ENCODE data around the gene MED16.
"Not testable (repeated sequence)": the region's sequence is repeated elsewhere in the genome, so short reads cannot be mapped to it uniquely, and the experiment has no call there.

MED16 gene

GRCh38 chr19:850221-850978 lies 42.6 kb downstream of the MED16 start:
- DNase-seq, result peak; percentile 79

DNA sequence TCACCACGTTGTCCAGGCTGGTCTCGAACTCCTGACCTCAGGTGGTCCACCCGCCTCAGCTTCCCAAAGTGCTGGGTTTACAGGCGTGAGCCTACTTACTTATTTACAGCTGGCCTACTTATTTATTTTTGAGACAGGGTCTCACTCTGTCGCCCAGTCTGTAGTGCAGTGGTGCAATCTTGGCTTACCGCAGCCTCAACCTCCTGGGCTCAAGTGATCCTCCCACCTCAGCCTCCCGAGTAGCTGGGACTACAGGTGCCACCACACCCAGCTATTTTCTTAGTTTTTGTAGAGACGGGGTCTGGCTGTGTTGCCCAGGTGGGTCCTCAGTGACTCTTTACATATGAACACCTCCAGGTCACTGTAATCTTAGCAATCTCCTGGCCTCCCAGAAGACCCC lies 43.8 kb downstream of the MED16 start:
- DNase-seq, result not testable (repeated sequence)

GRCh38 chr19:848386-848921 lies 44.5 kb downstream of the MED16 start:
- no peak for DNase-seq

DNA sequence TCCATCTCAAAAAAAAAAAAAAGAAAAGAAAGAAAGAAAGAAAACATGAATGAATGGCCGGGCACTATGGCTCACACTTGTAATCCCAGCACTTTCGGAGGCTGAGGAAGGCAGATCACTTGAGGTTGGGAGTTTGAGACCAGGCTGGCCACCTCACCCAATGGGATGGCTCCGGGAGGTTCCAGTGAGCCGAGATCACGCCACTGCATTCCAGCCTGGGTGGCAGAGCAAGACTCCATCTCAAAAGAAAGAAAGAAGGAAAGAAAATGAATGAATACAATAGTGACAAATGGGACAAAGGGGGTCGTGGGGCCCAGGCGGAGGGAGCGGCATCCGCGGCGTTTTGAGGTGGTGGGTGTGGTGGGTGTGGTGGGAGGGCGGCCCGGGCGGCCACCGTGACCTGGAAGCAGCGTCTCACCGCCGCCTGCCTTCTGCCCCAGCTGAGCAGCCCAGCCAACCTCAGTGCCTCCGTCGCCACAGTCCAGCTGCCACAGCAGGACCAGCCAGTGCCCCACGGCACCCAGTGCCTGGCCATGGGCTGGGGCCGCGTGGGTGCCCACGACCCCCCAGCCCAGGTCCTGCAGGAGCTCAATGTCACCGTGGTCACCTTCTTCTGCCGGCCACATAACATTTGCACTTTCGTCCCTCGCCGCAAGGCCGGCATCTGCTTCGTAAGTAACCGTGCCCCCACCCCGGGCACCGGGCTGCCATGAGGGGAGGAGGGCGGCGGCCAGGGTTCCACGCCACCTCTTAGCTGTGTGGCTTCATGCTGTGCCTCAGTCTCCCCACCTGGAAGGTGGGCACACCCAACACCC lies 47.1 kb downstream of the MED16 start:
- DNase-seq, result no peak

- DNase-seq, result no peak
Observed at GRCh38 chr19:844546-844971, 48.4 kb downstream of the MED16 start.

DNA sequence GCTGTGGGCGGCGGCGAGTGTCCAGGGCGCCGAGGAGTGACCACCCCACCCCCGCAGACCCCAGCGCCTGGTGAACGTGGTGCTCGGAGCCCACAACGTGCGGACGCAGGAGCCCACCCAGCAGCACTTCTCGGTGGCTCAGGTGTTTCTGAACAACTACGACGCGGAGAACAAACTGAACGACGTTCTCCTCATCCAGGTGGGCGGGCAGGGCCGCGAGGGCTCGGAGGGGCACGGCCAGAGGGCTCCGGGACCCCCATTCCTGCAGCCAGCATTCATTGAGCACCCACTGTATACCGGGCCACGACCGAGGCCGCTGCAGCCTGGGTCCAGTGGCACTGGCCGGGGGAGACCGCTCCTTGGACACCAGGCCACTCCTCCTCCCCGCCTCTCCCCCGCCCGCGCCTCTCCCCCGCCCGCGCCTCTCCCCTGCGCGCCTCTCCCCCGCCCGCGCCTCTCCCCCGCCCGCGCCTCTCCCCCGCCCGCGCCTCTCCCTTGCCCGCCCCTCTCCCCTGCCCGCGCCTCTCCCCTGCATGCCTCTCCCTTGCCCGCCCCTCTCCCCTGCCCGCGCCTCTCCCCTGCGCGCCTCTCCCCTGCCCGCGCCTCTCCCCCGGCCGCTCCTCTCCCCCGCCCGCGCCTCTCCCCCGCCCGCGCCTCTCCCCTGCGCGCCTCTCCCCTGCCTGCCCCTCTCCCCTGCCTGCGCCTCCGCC lies 49.0 kb downstream of the MED16 start:
- no peak for DNase-seq

DNA sequence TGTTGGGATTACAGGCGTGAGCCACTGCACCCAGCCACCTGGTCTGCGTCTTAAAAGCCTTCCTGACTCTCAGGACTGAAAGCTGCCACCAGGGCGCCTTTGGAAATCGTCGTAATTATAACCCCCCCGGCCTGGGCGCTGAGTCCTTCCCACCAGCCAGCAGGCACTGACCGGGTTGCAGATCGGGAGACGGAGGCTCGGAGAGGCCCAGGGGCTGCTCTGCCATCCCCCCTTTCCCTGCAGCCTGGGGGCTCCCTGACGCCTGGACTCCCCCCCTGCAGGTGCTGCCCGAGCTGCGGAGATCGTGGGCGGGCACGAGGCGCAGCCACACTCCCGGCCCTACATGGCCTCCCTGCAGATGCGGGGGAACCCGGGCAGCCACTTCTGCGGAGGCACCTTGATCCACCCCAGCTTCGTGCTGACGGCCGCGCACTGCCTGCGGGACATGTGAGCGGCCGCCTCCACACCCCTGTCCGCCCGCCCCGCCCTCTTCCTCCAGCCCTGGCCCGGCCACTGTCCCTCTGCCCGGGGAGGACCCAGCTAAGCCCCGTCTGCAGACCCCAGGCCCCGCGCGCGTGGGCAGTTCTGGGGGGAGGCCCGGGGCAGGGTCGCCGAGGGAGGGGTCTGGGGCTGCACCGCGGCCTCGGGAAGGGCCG lies 49.7 kb downstream of the MED16 start:
- peak; percentile 9 for DNase-seq

DNA sequence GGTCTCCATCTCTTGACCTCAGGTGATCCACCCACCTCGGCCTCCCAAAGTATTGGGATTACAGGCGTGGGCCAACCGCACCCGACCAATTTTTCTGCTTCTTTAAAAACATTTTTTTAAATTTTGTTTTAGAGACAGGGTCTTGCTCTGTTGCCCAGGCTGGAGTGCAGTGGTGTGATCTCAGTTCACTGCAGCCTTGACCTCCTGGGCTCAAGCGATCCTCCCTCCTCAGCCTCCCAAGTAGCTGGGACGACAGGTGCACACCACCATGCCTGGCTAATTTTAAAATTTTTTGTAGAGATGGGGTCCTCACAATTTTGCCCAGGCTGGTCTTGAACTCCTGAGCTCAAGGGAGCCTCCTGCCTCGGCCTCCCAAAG lies 50.2 kb downstream of the MED16 start:
- not testable (repeated sequence) for DNase-seq

DNA sequence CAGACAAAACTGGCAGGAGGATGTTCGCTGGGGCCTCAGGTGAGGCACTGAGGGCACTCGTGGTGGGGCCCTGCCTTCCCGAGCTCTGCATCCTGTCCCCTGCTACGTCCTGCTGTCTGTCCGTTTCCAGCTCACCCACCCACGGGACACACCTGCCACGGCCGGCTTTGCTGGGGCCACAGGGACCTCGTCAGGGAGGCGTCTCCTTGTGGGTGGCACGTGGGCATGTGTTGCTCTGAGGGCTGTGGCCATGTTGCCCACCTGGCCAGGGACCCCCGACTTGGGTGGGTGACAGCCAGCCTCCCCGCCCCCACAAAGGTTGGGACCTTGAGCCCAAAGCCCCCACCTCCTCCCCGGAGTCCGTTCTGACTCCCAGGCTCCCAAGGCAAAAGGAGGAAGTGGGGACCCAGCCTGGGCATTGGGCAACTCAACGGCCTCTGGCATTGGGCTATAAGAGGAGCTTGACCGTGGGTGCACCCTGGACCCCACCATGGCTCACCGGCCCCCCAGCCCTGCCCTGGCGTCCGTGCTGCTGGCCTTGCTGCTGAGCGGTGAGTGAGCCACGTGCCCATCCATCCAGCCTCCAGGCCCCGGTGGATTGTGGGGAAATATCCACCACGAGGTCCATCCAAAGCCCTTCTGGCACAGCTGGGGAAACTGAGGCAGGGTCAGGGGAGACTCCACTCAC lies 52.3 kb downstream of the MED16 start, which contains the start of gene PRTN3:
TSS of gene PRTN3 (plus strand) at position 481 of the 688 bp plus-strand sequence. CDS start at position 491, 10 bp downstream.
- DNase-seq, result no peak

DNA sequence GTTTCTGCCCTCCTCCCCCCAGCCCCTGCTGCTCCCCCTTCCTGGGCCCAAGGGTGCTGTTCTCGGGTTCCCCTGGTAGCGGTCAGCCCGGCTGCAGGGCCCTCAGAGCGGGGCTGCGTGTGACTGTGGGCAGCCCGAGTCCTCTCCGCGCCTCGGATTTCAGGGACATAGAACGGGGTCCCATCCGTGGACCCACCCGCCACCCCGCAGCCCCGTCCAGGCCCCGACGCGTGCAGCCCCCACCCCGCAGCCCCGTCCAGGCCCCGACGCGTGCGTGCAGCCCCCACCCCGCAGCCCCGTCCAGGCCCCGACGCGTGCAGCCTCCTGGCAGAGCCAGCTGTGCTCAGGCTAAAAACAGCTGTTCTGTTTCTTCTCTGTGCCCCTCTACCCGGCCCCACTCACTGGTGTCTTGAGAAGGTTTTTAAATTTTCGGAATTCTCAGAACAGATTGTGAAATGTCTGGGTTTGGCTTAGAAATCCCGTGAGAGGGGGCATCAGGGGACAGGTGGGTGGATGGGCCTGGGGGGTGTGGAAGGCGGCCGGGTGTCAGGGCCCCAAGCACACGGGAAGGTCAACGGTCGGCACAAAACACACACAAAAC lies 57.7 kb downstream of the MED16 start:
- no peak for DNase-seq

DNA sequence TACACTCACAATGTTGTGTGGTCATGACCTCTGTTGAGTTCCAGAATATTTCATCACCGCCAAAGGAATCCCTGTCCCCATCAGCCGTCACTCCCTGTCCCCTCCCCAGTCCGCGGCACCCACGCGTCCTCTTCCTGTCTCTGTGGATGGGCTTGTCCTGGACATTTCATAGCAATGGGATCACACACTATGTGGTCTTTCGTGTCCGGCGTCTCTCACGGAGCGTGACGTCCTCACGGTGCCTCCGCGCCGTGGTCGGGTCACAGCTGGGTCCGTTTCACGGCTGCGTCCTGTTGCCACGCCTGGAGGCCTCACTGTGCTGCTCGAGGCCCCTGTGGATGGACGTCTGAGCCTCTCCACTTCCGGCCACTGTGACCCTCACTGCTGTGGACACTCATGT lies 58.8 kb downstream of the MED16 start:
- DNase-seq, result no peak

DNA sequence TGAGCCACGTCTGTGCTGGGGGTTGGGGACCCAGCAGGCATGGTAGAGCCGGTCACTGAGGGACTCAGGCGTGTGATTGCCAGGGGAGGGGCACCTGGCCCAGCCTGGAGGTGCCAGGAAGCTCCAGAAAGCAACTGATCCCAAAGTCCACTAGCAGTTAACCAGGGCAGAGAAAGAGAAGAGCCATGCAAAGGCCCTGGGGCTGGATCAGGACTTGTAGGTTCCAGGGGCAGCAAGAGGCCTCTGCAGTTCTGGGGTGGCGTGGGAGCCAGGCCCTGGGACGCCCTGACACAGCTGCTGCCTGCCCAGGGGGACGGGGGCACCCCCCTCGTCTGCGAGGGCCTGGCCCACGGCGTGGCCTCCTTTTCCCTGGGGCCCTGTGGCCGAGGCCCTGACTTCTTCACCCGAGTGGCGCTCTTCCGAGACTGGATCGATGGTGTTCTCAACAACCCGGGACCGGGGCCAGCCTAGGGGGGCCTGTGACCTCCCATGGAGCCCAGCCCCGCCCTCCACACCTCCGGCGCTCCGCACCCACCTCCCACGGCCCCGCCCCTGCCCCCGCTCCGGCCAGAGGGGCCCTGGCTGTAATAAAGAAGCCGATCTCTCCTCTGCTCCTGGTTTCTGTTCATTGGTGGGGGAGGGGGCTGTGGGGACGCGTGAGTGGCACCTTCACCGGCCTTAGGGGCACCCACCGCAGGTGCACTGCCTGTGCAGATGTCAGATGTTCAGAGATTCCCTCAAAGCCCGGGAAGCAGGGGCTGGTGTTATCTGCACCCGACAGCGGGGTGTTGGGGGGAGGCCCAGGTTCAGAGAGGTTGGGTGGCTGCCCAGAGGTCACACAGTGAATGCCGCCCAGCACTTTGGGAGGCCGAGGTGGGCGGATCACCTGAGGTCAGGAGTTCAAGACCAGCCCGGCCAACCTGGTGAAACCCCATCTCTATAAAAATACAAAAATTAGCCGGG lies 61.3 kb downstream of the MED16 start:
- DNase-seq, result no peak

DNA sequence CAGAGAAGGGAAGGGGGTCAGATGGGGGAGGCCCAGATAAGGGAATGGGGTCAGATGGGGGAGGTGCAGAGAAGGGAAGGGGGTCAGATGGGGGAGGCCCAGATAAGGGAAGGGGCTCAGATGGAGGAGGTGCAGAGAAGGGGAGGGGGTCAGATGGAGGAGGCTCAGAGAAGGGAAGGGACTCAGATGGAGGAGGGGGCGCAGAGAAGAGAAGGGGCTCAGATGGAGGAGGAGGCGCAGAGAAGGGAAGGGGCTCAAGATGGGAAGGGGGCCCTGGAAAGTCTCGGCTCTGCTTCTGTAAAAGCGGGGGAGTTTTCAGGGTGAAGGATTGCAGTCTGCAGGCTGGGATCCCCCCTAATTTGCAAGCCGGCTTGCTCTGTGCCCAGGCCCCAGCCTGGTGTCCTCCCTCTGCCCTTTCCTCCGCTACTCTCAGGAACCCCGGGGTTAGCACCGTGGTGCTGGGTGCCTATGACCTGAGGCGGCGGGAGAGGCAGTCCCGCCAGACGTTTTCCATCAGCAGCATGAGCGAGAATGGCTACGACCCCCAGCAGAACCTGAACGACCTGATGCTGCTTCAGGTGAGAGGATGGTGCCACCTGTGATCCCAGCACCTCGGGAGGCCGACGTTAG lies 63.7 kb downstream of the MED16 start:
- DNase-seq, result no peak

DNA sequence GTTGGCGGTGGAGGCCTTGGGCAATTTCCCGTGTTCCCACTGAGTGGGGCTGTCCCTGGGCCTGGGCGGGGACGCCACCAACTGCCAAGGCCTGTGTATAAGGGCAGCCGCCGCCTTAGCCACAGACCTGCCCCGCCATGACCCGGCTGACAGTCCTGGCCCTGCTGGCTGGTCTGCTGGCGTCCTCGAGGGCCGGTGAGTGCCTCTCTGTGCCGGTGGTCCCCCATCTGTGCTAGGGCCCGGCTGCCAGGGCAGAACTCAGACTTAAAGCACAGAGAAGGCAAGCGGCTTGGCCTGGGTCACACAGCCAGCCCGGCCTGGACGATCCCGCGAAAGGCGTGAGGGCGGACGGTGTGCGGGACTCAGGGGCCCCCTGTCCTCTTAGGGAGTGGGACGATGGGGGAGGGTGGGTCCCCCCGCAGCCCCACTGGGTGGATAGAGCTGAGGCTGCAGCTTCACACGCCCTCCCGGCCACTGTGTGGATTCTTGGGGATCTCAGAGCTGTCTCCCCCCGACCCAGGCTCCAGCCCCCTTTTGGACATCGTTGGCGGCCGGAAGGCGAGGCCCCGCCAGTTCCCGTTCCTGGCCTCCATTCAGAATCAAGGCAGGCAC lies 65.2 kb downstream of the MED16 start, which contains the start of gene AZU1:
TSS of gene AZU1 (plus strand) at position 128 of the 612 bp plus-strand sequence. CDS start at position 138, 10 bp downstream.
- DNase-seq, result no peak

GRCh38 chr19:827314-827709 lies 65.7 kb downstream of the MED16 start:
- DNase-seq, result no peak

DNA sequence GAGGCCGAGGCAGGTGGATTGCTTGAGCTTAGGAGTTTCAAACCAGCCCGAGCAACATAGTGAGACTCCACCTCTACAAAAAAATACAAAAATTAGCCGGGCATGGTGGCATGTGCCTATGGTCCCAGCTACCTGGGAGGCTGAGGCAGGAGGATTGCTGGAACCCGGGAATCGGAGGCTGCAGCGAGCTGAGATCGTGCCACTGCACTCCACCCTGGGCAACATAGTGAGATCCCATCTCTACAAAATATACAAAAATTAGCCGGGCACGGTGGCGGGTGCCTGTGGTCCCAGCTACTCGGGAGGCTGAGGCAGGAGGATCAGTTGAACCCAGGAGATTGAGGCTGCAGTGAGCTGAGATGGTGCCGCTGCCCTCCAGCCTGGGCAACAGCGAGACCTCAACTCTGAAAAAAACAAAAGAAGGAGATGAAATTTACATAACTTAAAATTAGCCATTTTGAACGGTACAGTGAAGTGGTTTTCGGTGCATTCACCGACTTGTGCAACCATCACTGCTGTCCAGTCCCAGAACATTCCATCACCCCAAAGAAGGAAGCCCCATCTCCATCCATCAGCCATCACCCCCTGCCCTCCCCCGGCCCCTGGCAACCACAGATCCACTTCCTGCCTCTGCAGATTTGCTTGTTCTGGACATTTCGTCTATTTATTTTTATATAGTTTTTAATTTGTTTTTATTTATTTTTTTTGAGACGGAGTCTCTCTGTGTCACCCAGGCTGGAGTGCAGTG lies 66.9 kb downstream of the MED16 start:
- no peak for DNase-seq

DNA sequence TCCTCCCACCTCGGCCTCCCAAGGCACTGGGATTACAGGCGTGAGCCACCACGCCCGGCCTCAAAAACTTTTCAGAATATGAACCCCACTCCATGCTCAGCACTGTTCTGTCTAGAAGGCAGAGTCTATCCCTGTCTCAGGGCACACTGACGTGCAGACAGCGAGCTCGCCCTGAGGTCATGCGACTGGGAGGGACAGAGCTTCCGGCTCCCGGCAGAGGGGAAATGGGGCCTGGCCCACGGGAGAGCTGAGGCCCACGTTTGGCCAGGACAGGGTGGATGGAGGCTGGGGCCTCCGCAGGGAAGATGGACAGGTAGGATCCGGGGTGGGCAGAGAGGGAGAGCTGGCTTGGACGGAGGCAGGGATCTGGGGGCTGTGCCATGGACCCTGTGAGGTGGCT lies 68.1 kb downstream of the MED16 start:
- DNase-seq, result no peak

GRCh38 chr19:823565-824121 lies 69.3 kb downstream of the MED16 start:
- DNase-seq, result no peak
